PFSK-1 (cell line): ENCODE results near the gene ADAP1.

Source experiments
- FOXP2 ChIP-seq: optimal IDR thresholded peaks from 2 replicates; pipeline ENCODE3; 2011; ENCODE audit warnings: borderline replicate concordance, control low read depth, inconsistent platforms; ENCODE audit not compliant: insufficient read depth; ENCODE audit errors: extremely low read length, extremely low read depth
- POLR2AphosphoS5 ChIP-seq: IDR thresholded peaks from 2 replicates; pipeline ENCODE4 v1.6.1; 2012; ENCODE audit warnings: low read depth, mild to moderate bottlenecking, control low read depth, low read length, moderate library complexity
- REST ChIP-seq, 2 experiments: IDR thresholded peaks; 2 replicates each; pipeline versions ENCODE4 v1.6.1 to v1.8.0; 2011 to 2012; ENCODE audit warnings: low read depth in 2 of 2, low read length in 2 of 2, control low read depth in 1 of 2, inconsistent platforms in 1 of 2, mild to moderate bottlenecking in 1 of 2, moderate library complexity in 1 of 2; ENCODE audit not compliant: insufficient read depth in 1 of 2
- SIN3A ChIP-seq: IDR thresholded peaks from 2 replicates; pipeline ENCODE4 v1.6.1; 2012; ENCODE audit warnings: mild to moderate bottlenecking, low read length, moderate library complexity, borderline replicate concordance; ENCODE audit not compliant: insufficient read depth
- TAF1 ChIP-seq: IDR thresholded peaks from 2 replicates; pipeline ENCODE4 v1.6.1; 2012; ENCODE audit warnings: low read length, control low read depth, borderline replicate concordance; ENCODE audit not compliant: insufficient read depth

Gene ADAP1

DNA sequence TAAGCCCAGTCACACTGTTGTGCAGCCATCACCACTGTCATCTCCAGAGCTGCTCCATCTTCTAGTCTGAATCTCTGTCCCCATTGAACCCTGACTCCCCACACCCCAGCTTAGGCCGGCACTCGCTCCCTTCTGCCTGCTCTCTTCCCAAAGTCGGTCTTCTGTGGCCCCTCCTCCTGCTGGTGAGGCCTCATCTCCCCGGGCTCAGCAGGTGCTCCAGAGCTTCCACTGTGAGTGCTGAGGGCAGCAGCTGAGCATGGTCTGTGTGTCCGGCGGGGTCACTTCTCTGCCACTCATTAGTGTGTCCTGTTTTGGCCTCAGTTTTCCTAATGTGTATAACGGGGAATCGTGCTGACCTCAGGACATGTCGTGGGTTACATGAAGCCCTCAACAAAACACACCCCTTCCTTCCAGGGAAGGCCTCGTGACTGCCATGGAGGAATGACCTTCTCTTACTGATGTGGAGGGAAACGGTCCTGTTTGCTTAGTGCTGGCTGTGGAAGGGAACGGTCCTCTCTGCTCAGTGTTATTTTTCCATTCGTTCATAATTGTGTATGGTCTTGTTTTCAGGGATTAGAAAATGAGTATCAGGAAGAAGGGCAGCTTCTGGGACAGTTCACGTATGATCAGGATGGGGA, 82.5 kb downstream of the ADAP1 start:
- TF ChIP-seq FOXP2 (no peak), TAF1 (no peak), SIN3A (no peak), POLR2AphosphoS5 (no peak), REST (IDR thresholded peaks at IDR 0.05; ENCODE audit: insufficient read depth in 1 of 2, low read depth in 2 of 2, low read length in 2 of 2) (no peak)

GRCh38 chr7:869348-869747, 85.1 kb downstream of the ADAP1 start:
- TF ChIP-seq SIN3A, result no peak
- no peak for TF ChIP-seq FOXP2
- TF ChIP-seq TAF1, result no peak
- no peak for TF ChIP-seq POLR2AphosphoS5
- TF ChIP-seq REST (IDR thresholded peaks at IDR 0.05; ENCODE audit: insufficient read depth in 1 of 2, low read depth in 2 of 2, low read length in 2 of 2), result no peak

DNA sequence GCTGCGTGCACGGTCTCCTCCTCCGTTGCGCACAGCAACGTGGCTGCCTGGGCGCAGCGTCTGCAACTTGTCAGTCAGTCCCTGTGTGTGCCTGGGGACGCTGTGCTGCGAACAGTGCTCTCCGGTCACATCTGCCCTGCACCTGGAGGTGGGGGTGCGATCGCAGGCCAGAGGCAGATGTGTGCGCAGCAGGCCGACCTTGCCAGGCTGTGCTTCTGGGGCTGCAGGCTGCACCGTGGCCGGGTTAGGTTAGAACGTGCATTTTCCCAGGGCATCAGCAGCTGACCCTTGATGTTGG, 86.3 kb downstream of the ADAP1 start:
- TF ChIP-seq FOXP2 (no peak), SIN3A (no peak), POLR2AphosphoS5 (no peak), REST (IDR thresholded peaks at IDR 0.05; ENCODE audit: insufficient read depth in 1 of 2, low read depth in 2 of 2, low read length in 2 of 2) (no peak)

DNA sequence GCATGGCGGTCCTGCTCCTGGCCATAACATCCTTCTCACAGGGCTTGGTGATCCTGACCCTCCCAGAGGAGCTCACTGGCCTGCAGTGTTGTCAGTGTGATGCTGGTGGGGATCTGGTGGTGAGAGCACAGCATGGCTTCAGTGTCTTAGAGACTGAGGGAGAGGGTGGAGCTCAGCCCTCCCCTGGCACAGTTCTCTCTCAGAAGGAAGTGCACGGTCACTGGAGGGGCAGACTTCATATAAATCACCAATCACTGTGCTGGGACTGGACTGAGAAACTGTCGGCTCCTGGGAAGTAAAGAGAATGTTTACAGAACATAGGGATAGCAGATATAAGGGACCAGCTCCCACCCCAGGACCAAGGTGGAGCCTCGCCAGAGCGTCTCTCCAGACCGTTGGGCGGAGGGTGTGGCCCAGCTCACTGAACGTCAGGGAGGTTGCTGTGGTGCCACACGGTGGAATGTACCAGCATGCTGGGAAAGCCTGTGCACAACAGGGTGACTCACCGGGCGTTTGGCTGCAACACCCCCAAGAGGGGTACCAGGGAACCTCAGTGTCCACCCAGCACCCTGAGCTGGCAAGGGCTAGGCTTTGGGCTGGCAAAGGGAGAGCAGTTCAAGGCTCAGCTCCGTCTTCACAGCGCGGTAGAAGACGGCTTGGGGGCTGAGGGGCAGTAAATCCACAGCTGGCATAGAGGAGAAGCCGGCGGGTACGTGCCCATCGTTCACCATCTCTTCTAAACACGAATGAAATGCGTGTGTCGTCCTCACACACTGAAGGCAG, 86.9 kb downstream of the ADAP1 start:
- TF ChIP-seq TAF1 (no peak), POLR2AphosphoS5 (no peak), REST (IDR thresholded peaks at IDR 0.05; ENCODE audit: insufficient read depth in 1 of 2, low read depth in 2 of 2, low read length in 2 of 2) (no peak), SIN3A (no peak), FOXP2 (no peak)
